HG03432 (cell line): ENCODE measurements around the gene KIF6.

Experiments
- ATAC-seq: cut with Tn5 transposase; IDR thresholded peaks from one replicate; pipeline ENCODE4 v1.9.1; 2021; ENCODE audit warnings: mild to moderate bottlenecking, moderate library complexity; ENCODE audit not compliant: unreplicated experiment

The KIF6 gene

DNA sequence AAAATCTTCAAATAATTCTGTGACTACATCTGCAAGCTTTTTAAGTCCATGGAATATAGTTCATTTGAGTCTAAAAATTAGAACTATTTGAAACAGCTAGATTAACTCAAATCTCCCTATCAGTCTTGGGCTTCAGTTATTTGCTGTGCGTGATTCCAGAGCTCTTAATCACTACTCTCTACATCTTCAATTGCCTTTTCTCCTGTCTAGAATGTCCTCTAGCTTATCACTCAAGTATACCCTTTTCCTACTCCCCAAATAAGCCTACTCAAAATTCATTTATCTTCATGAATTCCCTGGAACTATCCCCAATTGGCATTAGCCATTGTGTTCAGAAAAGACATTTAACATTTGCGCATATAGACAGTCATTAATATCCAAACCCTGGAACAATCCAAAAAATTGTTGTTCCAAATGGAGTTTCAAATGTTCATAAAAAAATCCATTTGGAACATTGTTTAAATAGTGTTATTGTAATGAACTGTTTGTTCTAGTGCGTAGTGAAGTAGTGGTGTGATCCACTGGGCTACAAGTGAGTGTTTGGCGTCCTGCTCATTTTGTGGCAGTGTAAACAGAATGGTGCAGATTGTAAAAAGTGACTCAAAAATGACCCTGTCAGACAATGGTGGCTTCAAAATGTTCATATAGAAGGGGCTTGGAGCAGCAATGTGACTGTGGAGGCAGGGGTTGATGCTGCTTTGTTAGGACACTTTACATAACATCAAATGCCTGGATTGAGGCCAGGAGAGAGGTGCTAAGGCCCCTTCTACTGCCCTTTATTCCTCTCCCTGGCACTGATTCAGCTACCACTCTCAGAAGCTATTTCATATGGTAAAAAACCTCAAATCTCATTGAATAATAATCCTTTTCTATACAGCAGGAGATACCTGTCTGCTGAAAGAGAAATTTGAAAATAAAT lies 122.3 kb downstream of the KIF6 start:
- ATAC-seq = no peak

- no peak for ATAC-seq
Observed at GRCh38 chr6:39599973-39600372, 125.2 kb downstream of the KIF6 start.

GRCh38 chr6:39599341-39599740 lies 125.9 kb downstream of the KIF6 start:
- ATAC-seq = no peak

DNA sequence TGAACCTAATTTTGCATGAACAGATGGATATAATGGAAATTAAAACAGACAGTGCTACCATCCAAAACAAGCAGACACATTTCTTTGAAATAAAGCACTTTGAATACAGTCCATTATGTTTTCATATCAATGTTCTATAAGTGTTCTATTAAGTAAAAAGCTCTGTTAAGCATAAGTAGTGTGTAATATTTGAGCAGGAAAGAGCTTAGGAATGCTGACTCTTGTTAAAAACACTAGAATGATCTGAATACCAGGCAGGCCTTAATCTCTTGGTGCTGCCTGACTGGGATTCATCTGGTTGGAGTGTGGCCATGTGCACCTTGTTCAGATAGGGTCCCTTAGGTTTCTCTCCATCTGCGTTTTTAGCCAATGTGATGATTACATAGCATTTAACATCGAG lies 130.9 kb downstream of the KIF6 start:
- ATAC-seq = no peak

DNA sequence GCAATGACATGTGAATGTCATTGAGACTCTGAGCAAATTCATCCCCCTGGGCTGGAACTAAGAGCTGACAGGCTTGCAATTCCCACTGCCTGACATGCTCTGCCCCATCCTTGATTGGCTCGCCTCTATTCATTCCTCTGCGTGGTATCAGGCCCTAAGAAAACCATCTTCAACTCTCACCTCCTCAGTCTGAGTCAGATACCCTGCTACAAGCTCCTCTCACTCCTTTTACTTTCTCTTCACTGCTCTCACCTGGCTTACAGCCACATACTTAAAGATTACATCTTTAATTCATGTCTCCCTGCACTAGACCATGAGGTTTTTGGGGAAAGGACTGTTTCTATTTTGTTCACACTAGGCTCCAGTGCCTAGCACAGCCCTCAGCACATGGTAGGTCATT lies 131.6 kb downstream of the KIF6 start:
- no peak for ATAC-seq

DNA sequence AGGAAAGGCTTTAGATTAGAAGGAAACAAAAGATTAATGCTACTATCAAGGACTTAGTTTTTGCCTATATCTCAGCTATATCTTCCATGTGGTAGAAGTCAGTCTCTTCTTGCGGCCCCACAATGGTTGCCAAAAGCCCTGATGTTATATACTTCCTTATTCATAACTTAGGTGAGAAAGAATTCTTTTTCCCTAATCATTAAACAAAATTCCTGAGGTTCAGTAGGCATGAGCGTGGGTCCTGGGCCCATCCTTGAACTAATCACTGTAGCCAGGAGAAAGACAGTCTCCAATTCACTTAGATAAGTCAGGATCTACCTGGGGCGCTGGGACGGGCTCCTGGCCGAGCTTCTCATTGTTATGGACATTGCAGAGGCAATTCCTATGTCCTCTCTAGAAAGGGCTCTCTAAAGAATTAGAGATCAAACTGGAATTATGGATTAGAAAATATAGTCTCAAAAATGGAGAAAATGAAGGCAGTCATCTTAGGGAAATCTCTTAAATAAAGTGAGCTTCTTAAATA lies 134.3 kb downstream of the KIF6 start:
- no peak for ATAC-seq

DNA sequence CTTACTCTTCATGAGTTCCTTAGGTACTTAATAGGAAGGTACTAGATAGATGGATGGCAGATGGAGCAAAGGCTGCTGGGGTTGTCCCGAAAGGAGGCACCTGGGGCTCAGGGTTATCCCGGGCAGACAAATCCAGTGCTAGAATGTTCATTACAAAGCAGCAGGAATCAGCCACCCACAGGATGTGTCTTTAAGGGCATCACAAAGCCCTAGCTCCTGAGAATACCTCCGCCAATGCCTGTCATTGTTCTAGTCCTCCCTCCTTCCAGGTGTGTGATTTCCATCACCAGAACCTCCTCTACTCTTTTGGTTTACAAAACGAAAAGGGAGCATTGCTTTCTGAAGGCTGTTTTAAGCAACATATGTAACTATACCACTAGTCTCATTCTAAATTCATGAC lies 138.1 kb downstream of the KIF6 start:
- ATAC-seq = no peak

DNA sequence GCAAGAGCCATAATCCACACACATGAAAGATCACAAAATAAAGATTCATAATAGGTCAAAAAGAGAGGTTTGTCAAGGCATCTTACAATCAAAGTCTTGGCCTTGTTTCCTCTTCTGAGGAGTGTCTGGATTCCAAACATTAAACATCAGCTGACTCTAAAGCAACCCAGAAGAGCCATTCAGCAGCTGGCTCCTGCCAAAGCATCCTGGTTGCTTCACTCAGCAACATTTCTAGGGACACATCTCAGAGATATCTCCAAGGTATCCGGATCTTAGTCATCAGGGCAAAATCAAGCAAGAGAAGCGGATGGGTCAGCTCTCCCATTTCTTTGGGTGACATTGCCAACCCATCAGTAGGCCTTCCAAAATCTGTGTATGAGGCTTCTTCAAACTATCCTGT lies 139.6 kb downstream of the KIF6 start:
- ATAC-seq = no peak

DNA sequence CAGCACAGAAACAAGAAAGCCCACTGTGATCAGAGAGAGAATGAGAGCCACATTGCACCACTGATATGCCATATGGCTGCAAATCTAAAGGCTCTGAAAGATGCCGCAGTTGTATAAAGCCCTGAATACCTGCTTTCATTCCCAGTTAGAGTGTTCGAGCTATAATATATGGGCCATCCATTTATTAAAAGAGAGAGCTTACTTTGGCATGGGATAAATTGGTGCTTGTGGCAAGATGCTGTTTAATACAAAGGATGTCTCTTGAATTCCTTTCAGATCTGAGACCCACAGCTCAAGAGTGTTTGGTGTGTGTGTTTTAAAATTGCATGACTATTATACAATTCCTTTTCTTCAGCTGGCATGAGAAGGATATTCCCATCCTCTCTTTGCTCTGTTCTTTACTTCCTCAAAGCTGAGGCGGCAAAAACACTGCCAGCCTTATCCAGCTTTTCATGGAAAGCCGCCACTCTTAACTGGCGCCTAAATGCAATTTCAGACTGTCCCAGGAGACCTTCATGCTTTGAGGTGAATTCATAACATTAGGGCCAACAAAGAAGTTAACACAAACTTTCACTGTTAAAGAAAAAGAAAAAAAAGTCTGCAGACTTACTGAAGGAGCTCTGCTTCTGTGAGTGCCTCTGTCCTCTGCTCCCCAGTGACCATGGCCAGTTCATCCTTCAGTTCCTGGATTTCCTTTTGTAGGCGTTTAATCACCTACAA lies 147.6 kb downstream of the KIF6 start:
- no peak for ATAC-seq

DNA sequence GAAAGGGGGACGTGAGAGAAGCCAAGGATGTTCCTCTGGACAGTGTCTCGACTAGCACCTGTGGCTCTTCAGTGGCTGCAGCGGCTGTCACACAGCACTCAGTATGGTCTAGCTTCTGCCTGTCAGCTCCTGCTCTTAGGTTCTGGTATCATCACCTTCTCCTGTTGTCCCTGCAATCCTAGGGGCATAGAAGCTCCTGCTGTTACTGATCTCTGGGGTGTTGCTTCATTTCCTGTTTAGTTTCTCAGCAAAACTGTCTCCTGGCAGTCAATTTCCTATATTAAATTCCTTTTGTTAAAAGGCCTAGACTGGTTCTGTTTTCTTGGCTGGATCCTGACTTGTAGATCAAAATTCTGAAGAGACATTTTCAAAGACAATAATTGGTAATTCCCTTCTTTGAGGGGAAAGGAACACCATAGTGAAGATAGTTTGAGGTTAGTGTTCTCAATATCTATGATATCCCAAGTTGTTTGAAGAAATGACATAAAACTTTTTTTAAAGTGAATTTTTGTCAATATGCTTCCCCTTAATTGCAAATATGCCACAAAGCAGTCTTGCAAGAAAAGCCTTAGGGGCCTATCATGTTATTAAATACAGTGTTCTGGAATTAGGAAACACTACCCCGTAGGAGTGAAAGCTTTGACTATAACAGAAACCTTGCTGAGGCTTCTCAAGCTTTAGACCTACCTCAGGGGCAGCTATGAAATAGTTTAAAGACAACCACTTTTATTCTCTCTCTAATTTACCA lies 148.5 kb downstream of the KIF6 start:
- no peak for ATAC-seq

GRCh38 chr6:39574991-39575390 lies 150.2 kb downstream of the KIF6 start:
- ATAC-seq = no peak

DNA sequence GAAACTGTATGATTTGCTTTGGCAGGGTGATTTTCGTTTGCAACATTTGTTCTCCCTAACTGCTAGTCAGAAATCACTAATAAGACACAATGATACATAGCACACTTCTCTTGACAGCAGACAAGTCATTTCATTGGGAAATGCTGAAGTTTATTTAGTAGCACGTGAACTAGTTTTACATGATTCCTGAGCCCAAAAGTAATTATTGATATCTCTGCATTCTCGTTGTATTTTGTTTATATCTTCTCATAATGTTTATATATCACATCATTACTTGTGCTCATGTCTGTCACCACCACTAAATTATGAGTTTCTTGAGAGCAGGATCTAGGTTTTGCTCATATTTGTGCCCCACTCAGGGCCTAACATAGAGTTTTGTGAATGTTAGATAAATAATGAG lies 151.7 kb downstream of the KIF6 start:
- no peak for ATAC-seq

DNA sequence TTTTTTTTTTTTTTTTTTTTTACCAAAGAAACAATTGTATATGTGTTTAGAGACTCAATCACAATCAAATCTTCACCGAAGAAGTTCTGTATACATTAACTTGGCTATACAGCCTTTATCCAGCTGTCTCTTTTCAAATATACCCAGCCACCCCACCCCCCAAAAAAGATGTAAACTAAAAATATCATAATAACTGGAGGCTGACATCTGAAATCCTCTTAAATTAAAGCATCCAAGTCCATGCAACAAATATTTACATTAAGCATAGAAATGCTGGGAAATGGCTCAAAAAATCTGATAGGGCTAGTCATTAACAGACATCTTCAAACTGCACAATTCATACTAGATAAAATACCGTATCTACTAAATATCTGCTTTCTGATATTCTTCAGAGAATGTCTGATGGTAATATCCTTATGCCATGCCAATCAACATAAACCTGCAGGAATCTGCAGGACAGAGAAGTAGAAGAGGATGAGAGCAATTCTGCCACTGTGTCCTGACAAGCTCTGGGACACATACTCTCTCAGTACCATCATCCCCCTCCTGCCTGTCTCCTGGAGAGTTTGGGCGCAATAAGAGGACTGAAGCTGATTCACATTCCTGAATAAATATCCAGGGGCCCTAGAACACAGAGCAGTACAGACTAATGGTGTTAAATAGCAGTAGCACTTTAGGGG lies 152.4 kb downstream of the KIF6 start:
- ATAC-seq = no peak

DNA sequence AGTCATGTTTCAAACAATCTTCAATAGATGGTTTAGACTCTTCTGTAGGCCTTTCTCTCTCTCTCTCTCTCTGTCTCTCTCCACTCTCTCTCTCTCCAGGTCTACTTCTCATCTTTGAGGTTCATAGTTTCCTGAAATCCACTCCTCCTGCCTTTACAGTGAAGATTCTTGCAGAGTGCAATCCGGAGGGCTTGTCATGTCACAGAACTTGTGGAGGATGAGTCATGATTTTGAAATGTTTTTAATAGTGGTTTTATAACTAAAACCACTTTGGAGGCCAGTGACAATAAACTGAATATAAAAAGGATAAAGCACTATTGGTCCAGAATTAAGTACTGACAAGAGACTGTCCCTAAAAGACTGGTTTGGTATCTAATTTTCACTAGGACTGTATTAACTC lies 156.3 kb downstream of the KIF6 start:
- ATAC-seq = no peak

DNA sequence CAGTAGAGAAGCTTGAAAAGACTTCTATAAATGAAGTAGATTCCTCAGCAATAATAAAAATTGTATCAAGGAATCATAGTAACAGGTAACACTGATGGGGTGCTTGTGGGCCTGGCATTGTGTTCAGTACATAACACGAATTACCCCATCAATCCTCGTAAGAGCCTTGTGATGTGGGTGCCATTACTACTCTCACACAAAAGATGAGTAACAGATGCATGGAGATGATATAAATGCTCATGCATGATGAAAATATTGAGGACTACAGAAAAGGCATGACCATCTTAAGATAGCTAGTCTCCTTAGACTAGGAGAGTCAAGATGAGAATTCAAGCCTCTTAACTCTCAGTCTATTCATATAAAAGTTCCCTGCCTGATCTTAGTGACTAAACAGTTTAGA lies 158.1 kb downstream of the KIF6 start:
- no peak for ATAC-seq

DNA sequence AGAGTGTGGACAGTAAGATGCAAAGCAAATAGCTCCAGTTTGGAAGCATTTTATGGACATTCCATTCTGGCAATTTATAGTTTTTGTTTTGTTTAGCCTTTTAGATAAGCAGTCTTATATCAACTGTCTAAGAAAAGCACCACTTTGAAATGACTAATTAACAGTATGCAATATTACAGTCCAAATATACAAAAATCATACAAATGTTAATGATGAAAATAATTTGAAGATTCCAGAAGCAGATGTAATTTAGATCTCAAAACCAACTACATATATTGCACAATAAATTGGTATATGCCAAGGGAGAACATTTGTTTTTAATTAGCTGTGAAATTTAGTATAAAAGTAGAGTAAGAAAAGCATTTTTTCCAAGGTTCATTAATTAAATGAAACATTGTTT lies 158.8 kb downstream of the KIF6 start:
- no peak for ATAC-seq

GRCh38 chr6:39565956-39566355 lies 159.3 kb downstream of the KIF6 start:
- ATAC-seq = no peak

GRCh38 chr6:39563566-39564311 lies 161.5 kb downstream of the KIF6 start:
- no peak for ATAC-seq

DNA sequence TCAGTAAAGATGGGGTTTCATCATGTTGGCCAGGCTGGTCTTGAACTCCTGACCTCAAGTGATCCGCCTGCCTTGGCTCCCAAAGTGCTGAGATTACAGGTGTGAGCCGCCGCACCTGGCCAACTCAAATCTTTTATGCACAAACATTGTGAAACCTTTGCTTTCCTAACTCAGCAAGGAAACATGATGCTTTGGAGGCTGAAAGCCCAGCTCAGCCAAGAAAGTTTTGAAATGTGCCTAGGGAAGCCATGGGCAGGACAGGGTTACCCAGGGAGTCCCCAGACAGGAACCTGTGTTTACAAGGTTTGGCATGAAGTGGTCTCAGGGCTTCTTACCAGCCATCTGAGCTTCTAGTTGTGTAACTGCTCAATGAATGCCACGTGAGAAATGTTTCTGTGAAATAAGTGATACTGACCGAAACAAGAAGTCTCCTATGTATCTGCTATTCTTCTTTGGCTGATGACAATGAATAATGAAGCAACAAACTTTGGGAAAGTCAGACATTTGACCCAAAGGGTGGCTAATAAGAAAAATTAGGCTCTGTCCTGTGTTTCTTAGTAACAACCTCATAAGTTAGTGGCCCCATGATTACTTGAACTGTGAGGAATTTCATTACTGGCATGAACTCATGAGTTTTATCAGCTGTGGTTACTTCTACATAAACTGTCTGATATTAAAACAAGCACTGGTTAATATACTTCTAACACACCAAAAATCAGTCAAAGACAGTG lies 163.5 kb downstream of the KIF6 start:
- ATAC-seq = no peak
